Effector memory CD8-positive, alpha-beta T cell (primary cell): ENCODE measurements around the gene OR8H3.
"Not testable (repeated sequence)": the region's sequence is repeated elsewhere in the genome, so short reads cannot be mapped to it uniquely, and the experiment has no call there.

Source experiments
- ATAC-seq: fragments of 150-1000 bp; cut with Tn5 transposase; replicated peaks from 2 replicates; pipeline ENCODE4 v1.10.0; 2021; ENCODE audit warnings: mild to moderate bottlenecking, moderate library complexity
- DNase-seq, 3 experiments: peaks; one replicate each; pipeline ENCODE4 v3.0.0; 2021
- H3K27ac Mint-ChIP-seq, 2 donors: one replicate each; pipeline ENCODE4 v1.8.0; 2022; ENCODE audit warnings: mild to moderate bottlenecking in 2 of 2, mixed read lengths in 2 of 2, moderate library complexity in 2 of 2
- H3K27me3 Mint-ChIP-seq, 2 donors: one replicate each; pipeline ENCODE4 v1.8.0; 2022; ENCODE audit warnings: mixed read lengths in 2 of 2
- H3K36me3 Mint-ChIP-seq: one replicate; pipeline ENCODE4 v1.8.0; 2022; ENCODE audit warnings: mild to moderate bottlenecking, moderate library complexity, mixed read lengths; ENCODE audit not compliant: insufficient read depth
- H3K4me1 Mint-ChIP-seq, 2 donors: one replicate each; pipeline ENCODE4 v1.8.0; 2022; ENCODE audit warnings: low read depth in 2 of 2, mixed read lengths in 2 of 2
- H3K4me3 Mint-ChIP-seq, 2 donors: one replicate each; pipeline ENCODE4 v1.8.0; 2022; ENCODE audit warnings: mild to moderate bottlenecking in 2 of 2, mixed read lengths in 2 of 2, moderate library complexity in 2 of 2
- H3K9me3 Mint-ChIP-seq, 2 donors: one replicate each; pipeline ENCODE4 v1.8.0; 2022; ENCODE audit warnings: mixed read lengths in 2 of 2
- total RNA-seq, 9 experiments: gene quantifications; one replicate each; lab custom pipeline; 2026; lab: John Stamatoyannopoulos, UW

The OR8H3 gene
- 0 reads per million in 9 experiments for total RNA-seq

- peaks cover 3% of the 10 kb centered on the region for H3K36me3 Mint-ChIP-seq
- peaks cover 11 to 17% of the 10 kb centered on the region in 2 donors for H3K9me3 Mint-ChIP-seq
- H3K4me1 Mint-ChIP-seq = no peaks in the 10 kb centered on the region
- H3K4me3 Mint-ChIP-seq = no peak within 1 kb of the TSS
- H3K27me3 Mint-ChIP-seq = no peaks in the 10 kb centered on the region
- no peak for ATAC-seq
- no peak for DNase-seq
- H3K27ac Mint-ChIP-seq = no peak within 1 kb of the TSS
Observed at GRCh38 chr11:56122073-56122472, at the start of gene OR8H3. TSS of gene OR8H3 (plus strand) at chr11:56122373. CDS start at chr11:56122373, 0 bp downstream.

GRCh38 chr11:56089697-56090096 is 32.5 kb upstream of the OR8H3 start:
- no peaks in the 10 kb centered on the region for H3K27me3 Mint-ChIP-seq
- H3K4me3 Mint-ChIP-seq = no peak overlapping the region
- H3K9me3 Mint-ChIP-seq = peaks cover 7 to 10% of the 10 kb centered on the region in 2 donors
- no peaks in the 10 kb centered on the region for H3K4me1 Mint-ChIP-seq
- H3K27ac Mint-ChIP-seq = no peak overlapping the region
- no peaks in the 10 kb centered on the region for H3K36me3 Mint-ChIP-seq
- ATAC-seq = no peak
- DNase-seq = no peak

GRCh38 chr11:56093008-56093407 is 29.2 kb upstream of the OR8H3 start, which contains the start of gene OR8I2:
TSS of gene OR8I2 (plus strand) at chr11:56093308. CDS start at chr11:56093308, 0 bp downstream.
- Mint-ChIP-seq H3K27ac (no peak within 1 kb of the TSS), H3K27me3 (no peaks in the 10 kb centered on the region), H3K9me3 (peaks cover 10 to 13% of the 10 kb centered on the region in 2 donors), H3K4me3 (no peak within 1 kb of the TSS), H3K4me1 (no peaks in the 10 kb centered on the region), H3K36me3 (no peaks in the 10 kb centered on the region)
- DNase-seq (no peak), ATAC-seq (no peak)

GRCh38 chr11:56103210-56103737 is 18.9 kb upstream of the OR8H3 start, which contains the start of gene OR8H2:
TSS of gene OR8H2 (plus strand) at chr11:56103687. CDS start at chr11:56105043, 1,356 bp downstream.
- DNase-seq (no peak), ATAC-seq (no peak)
- Mint-ChIP-seq H3K4me1 (no peaks in the 10 kb centered on the region), H3K4me3 (no peak within 1 kb of the TSS), H3K36me3 (no peaks in the 10 kb centered on the region), H3K27ac (no peak within 1 kb of the TSS), H3K27me3 (no peaks in the 10 kb centered on the region), H3K9me3 (peaks cover 7 to 24% of the 10 kb centered on the region in 2 donors)

- DNase-seq = no peak
- ATAC-seq = no peak
- Mint-ChIP-seq H3K4me1 (no peaks in the 10 kb centered on the region), H3K27me3 (no peaks in the 10 kb centered on the region), H3K4me3 (no peak within 1 kb of the TSS), H3K9me3 (peaks cover 0 to 6% of the 10 kb centered on the region in 2 donors), H3K36me3 (no peaks in the 10 kb centered on the region), H3K27ac (no peak within 1 kb of the TSS)
Observed at GRCh38 chr11:56140151-56140661, 18.0 kb downstream of the OR8H3 start, which contains the start of gene OR8J3. TSS of gene OR8J3 (minus strand) at chr11:56140201. CDS start at chr11:56137718, 2,483 bp downstream.

- not testable (repeated sequence) for H3K27ac Mint-ChIP-seq, H3K4me3 Mint-ChIP-seq, H3K4me1 Mint-ChIP-seq, H3K9me3 Mint-ChIP-seq, ATAC-seq, H3K27me3 Mint-ChIP-seq, H3K36me3 Mint-ChIP-seq, DNase-seq
Observed at GRCh38 chr11:56143681-56144080, 21.5 kb downstream of the OR8H3 start.

- no peak overlapping the region for H3K27ac Mint-ChIP-seq
- H3K9me3 Mint-ChIP-seq = peaks cover 11 to 15% of the 10 kb centered on the region in 2 donors
- H3K27me3 Mint-ChIP-seq = no peaks in the 10 kb centered on the region
- ATAC-seq (no peak), DNase-seq (no peak)
- H3K4me1 Mint-ChIP-seq = no peaks in the 10 kb centered on the region
- no peak overlapping the region for H3K4me3 Mint-ChIP-seq
- H3K36me3 Mint-ChIP-seq = no peaks in the 10 kb centered on the region
Observed at GRCh38 chr11:56151376-56151775, 29.2 kb downstream of the OR8H3 start.

- Mint-ChIP-seq H3K27ac (no peak overlapping the region), H3K9me3 (peaks cover 13 to 21% of the 10 kb centered on the region in 2 donors), H3K4me1 (no peaks in the 10 kb centered on the region), H3K4me3 (no peak overlapping the region), H3K27me3 (no peaks in the 10 kb centered on the region), H3K36me3 (no peaks in the 10 kb centered on the region)
- DNase-seq (no peak), ATAC-seq (no peak)
Observed at GRCh38 chr11:56152333-56152732, 30.2 kb downstream of the OR8H3 start.

- Mint-ChIP-seq H3K27ac (no peak within 1 kb of the TSS), H3K4me3 (no peak within 1 kb of the TSS), H3K36me3 (no peaks in the 10 kb centered on the region), H3K4me1 (no peaks in the 10 kb centered on the region), H3K27me3 (no peaks in the 10 kb centered on the region), H3K9me3 (peaks cover 7 to 19% of the 10 kb centered on the region in 2 donors)
- no peak for DNase-seq
- ATAC-seq = no peak
Observed at GRCh38 chr11:56160217-56160616, 38.0 kb downstream of the OR8H3 start, which contains the start of gene OR8K5. TSS of gene OR8K5 (minus strand) at chr11:56160317. CDS start at chr11:56160317, 0 bp downstream.

- ATAC-seq = no peak
- H3K9me3 Mint-ChIP-seq = peaks cover 6 to 8% of the 10 kb centered on the region in 2 donors
- no peak for DNase-seq
- no peak overlapping the region for H3K4me3 Mint-ChIP-seq
- no peak overlapping the region for H3K27ac Mint-ChIP-seq
- no peaks in the 10 kb centered on the region for H3K4me1 Mint-ChIP-seq
- no peaks in the 10 kb centered on the region for H3K36me3 Mint-ChIP-seq
- H3K27me3 Mint-ChIP-seq = no peaks in the 10 kb centered on the region
Observed at GRCh38 chr11:56163804-56164203, 41.6 kb downstream of the OR8H3 start.

- Mint-ChIP-seq H3K27ac (no peak overlapping the region), H3K36me3 (no peaks in the 10 kb centered on the region)
Observed at GRCh38 chr11:56172256-56172830, 50.2 kb downstream of the OR8H3 start.

More at GRCh38 chr11:56172256-56172830, 50.2 kb downstream of the OR8H3 start:
- H3K27me3 Mint-ChIP-seq = no peaks in the 10 kb centered on the region
- no peaks in the 10 kb centered on the region for H3K4me1 Mint-ChIP-seq
- peaks cover 5 to 7% of the 10 kb centered on the region in 2 donors for H3K9me3 Mint-ChIP-seq
- ATAC-seq = no peak
- no peak overlapping the region for H3K4me3 Mint-ChIP-seq
- DNase-seq = no peak
